WTC11 (cell line): ENCODE measurements around the gene ALG2.

Source experiments
- CREB1 ChIP-seq: sonication (generic); formaldehyde crosslinking; IDR thresholded peaks from 2 replicates; pipeline ENCODE4 v1.8.0; 2023; ENCODE audit warnings: mild to moderate bottlenecking, missing genetic modification reagents
- CREM ChIP-seq: sonication (generic); formaldehyde crosslinking; IDR thresholded peaks from 2 replicates; pipeline ENCODE4 v1.8.1; 2022; ENCODE audit warnings: mild to moderate bottlenecking, missing genetic modification reagents, moderate library complexity
- CTCF ChIP-seq: fragments of 200-600 bp; IDR thresholded peaks from 2 replicates; pipeline ENCODE4 v1.8.0; 2022; ENCODE audit warnings: antibody characterized with exemption
- E2F1 ChIP-seq: sonication (generic); formaldehyde crosslinking; IDR thresholded peaks from 2 replicates; pipeline ENCODE4 v1.8.0; 2022; ENCODE audit warnings: mild to moderate bottlenecking, missing genetic modification reagents
- ESRRA ChIP-seq: sonication (generic); formaldehyde crosslinking; IDR thresholded peaks from 2 replicates; pipeline ENCODE4 v1.8.1; 2022; ENCODE audit warnings: mild to moderate bottlenecking, missing genetic modification reagents, borderline replicate concordance
- JUN ChIP-seq: sonication (generic); formaldehyde crosslinking; IDR thresholded peaks from 2 replicates; pipeline ENCODE4 v1.8.0; 2023; ENCODE audit warnings: mild to moderate bottlenecking, missing genetic modification reagents
- KAT7 ChIP-seq: sonication (generic); formaldehyde crosslinking; IDR thresholded peaks from 2 replicates; pipeline ENCODE4 v1.8.1; 2023; ENCODE audit warnings: missing genetic modification reagents, mild to moderate bottlenecking, borderline replicate concordance
- STAT6 ChIP-seq: sonication (generic); formaldehyde crosslinking; conservative IDR thresholded peaks from 2 replicates; pipeline ENCODE4 v1.8.1; 2023; ENCODE audit warnings: mild to moderate bottlenecking, low read depth, missing genetic modification reagents, moderate library complexity
- USF2 ChIP-seq: sonication (generic); formaldehyde crosslinking; IDR thresholded peaks from 2 replicates; pipeline ENCODE4 v1.8.1; 2023; ENCODE audit warnings: mild to moderate bottlenecking, missing genetic modification reagents, moderate library complexity
- ZNF317 ChIP-seq: sonication (generic); formaldehyde crosslinking; IDR thresholded peaks from 2 replicates; pipeline ENCODE4 v1.8.1; 2023; ENCODE audit warnings: low read depth, mild to moderate bottlenecking, moderate library complexity, missing genetic modification reagents, borderline replicate concordance
- ZNF416 ChIP-seq: fragments of 250-450 bp; sonication (Bioruptor Pico); IDR thresholded peaks from 2 replicates; pipeline ENCODE4 v1.9.0; 2021; ENCODE audit warnings: mild to moderate bottlenecking, inconsistent platforms
- ZNF423 ChIP-seq: fragments of 250-450 bp; sonication (Bioruptor Pico); IDR thresholded peaks from 2 replicates; pipeline ENCODE4 v2.1.2; 2022; ENCODE audit warnings: mild to moderate bottlenecking, moderate library complexity

DNA sequence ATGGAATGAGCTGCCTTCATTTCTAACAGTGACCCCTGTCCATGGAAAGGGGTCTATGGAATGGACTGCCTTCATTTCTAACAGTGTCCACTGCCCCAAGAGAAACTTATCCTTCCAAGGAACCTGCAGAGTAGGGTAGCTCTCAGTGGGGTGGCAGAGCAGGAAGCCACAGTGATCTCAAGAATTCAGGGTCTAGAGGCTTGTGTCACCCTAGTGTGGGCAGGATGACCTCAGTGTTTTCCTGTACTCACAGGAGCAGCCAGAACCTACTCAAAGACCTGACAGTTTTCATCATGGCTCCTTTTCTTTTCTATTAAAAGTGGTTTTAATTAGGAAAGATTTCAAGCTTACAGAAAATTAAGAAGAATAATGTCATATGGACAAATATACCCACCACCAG lies 27.9 kb upstream of the ALG2 start:
- TF ChIP-seq ESRRA (CRISPR knock-in tag) (no peak), CTCF (no peak), CREM (CRISPR knock-in tag) (no peak), USF2 (CRISPR knock-in tag) (no peak), E2F1 (CRISPR knock-in tag) (no peak), CREB1 (CRISPR knock-in tag) (no peak), JUN (CRISPR knock-in tag) (no peak), ZNF317 (CRISPR knock-in tag) (no peak), ZNF416 (CRISPR knock-in tag) (no peak), ZNF423 (CRISPR knock-in tag) (no peak), KAT7 (CRISPR knock-in tag) (no peak), STAT6 (no peak)
